Hematopoietic multipotent progenitor cell treated with erythropoietin and hydrocortisone succinate and interleukin-3 and kit ligand, for 15 days (in vitro differentiated cells): Measurements from ENCODE around the gene PAGE2.
A peak's percentile ranks its signal among the peaks of the same experiment; 100 is the strongest.
"Not testable (repeated sequence)": the region's sequence is repeated elsewhere in the genome, so short reads cannot be mapped to it uniquely, and the experiment has no call there.

Source experiments
- DNase-seq: peaks from one replicate; pipeline ENCODE4 v3.0.0-alpha.2; 2015; ENCODE audit warnings: low spot score

Gene PAGE2, protein sequence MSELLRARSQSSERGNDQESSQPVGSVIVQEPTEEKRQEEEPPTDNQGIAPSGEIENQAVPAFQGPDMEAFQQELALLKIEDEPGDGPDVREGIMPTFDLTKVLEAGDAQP

DNA sequence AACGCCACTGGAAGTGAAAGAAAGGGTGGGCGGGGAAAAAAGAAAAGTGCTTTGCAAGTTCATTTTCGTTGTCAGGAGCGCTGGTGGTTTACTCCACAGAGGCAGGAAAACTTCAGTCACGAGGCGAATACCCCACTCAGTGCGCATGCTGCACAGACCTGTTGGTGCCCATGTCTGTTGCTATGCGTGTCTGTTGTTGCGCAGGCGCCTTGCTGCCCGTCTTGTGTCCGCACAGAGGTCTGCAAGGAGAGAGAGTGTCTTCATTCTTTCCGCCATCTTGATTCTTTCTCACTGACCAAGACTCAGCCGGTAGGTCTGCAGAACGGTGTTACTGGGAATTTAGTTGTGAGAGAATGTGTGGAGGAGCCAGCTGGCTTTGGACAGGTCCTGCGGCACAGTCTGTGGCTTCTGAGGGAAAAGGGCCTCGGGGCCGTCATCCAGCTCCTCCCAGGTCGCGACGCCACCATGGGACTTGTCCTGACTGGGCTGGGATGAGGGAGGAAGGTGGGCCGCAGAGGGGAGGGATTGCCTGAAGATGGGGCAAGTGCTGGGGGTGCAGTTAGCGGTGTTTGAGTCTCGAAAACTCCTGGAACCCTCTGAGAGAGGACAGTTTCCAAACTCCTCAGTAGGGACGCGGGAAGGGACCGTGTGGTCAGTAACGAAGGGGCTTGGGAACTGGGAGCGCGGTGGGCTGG lies at the start of gene PAGE2:
Gene PAGE2, plus strand, starts transcription at position 224 of the 695 bp plus-strand sequence. CDS start 1,003 bp downstream, outside the sequence.
- DNase-seq, result no peak

DNA sequence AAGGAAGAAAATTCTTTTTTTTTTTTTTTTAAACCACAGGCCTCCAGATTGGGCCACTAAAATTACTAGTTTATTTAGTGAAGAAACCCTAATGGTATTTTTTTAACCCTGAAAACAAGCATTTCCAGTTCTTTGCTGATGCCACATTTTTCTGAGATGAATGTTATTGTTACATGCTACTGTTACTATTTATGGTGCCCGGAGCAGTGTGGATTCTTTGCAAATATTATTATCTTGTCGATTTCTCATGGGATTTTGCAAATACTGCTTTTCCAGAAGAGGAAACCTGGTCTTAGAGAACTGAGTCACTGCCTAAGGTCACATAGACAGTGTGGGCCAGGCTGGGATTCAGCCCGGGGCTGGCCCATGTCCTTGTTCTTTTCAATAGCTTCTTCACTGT lies 49.3 kb upstream of the PAGE2 start:
- no peak for DNase-seq

DNA sequence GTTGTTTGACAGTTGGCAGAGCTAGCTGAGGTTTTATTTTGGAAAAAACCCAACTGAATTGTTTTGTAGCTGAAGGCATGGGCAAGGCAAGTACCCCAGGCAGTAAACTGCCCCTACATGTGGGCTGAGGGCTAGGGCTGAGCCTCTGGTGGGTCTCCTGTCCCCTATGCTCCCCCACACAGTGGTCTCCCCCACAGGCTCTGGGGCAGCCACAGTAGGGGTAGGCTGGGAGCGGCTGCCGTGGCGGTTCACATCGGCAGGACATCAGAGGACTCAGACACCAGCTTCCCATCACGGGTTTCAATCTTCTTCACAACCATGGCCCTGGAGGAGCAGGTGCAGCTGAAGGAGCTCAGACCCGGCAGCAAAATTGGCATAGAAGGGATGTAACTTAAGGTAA lies 47.3 kb upstream of the PAGE2 start:
- no peak for DNase-seq

DNA sequence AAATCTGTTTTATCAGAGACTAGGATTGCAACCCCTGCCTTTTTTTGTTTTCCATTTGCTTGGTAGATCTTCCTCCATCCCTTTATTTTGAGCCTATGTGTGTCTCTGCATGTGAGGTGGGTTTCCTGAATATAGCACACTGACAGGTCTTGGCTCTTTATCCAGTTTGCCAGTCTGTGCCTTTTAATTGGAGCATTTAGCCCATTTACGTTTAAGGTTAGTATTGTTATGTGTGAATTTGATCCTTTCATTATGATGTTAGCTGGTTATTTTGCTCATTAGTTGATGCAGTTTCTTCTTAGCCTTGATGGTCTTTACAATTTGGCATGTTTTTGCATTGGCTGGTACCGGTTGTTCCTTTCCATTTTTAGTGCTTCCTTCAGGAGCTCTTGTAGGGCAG lies 38.2 kb upstream of the PAGE2 start:
- not testable (repeated sequence) for DNase-seq

DNA sequence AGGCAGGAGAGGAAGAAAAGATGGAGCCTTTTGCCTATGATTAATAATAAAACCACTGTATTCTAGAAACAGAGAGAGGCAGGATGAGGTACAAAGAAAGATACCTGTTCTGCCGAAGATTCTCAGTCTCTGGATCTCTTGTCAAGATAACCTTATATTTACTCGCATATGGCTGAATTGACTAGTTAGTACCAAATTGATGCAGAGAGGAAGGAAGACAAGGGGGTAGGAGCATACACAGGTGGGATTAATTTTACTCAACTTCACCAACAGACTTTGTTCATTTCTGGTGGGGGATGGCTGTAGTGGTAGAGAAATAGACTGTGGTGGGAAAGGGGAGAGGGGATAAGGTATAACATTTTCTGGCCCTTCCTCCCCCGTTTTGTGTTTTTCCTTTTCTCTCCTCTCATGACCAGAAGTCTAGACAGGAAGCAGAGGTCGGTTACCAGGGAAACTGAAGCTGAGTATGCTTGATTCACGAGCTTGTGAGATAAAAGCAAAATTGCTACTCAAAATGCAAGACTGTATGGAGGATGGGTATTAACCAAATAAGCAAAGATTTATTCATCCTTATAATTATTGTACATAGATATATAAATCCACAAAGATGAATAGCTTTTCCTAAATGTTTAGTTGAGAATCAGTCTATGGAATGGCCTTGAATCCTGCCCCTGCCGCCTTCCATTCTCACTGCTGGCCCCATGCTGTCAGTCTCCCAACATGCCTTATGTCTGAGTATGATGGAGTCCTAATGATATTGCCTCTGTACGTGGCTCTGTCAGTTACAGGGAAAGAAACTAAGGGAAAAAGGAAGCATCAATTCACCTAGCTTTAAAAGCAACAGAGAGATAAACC lies 31.8 kb upstream of the PAGE2 start:
- peak; percentile 57 for DNase-seq

DNA sequence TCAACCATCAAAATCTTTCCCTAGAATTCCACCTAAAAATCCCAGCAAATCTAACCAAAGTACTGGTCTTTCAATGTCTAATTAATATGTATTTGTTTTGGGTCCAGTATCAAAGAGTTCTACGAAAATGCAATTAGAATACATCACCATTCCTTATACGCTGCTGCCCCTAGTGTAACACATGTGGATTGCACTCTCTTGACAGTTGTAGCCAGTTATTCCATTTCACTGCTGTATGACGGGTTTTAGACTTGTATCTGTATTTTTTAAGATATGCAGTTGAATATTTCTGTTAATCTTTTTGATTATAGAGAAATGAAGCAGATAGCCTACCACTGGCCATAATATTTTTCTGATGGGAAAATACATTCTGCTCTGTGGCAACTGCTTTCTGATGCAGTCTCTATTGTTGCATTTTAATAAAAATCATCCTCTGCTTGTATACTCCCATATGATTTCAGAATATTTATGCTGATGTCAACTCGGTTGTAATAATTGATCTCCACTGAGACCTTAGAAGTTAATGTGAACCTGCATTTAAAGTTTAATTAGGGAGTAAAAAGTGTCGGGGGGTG lies 31.1 kb upstream of the PAGE2 start:
- peak; percentile 78 for DNase-seq

DNA sequence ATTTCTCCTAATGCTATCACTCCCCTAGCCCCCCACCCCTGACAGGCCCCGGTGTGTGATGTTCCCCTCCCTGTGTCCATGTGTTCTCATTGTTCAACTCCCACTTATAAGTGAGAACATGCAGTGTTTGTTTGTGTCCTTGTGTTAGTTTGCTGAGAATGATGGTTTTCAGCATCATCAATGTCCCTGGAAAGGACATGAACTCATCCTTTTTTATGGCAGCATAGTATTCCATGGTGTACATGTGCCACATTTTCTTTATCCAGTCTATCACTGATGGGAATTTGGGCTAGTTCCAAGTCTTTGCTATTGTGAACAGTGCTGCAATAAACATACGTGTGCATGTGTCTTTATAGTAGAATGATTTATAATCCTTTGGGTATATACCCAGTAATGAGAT lies 21.6 kb upstream of the PAGE2 start:
- not testable (repeated sequence) for DNase-seq

DNA sequence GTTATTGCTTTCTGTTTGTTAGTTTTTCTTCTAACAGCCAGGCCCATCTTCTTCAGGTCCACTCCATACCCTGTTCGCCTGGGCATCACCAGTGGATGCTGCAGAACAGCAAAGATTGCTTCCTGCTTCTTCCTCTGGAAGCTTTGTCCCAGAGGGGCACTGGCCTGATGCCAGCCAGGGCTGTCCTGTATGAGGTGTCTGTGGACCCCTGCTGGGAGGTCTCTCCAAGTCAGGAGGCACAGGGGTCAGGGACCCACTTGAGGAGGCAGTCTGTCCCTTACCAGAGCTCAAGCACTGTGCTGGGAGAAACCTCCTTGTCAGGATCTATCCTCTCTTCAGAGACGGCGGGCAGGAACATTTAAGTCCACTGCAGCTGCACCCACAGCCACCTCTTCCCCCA lies 16.5 kb upstream of the PAGE2 start:
- no peak for DNase-seq

DNA sequence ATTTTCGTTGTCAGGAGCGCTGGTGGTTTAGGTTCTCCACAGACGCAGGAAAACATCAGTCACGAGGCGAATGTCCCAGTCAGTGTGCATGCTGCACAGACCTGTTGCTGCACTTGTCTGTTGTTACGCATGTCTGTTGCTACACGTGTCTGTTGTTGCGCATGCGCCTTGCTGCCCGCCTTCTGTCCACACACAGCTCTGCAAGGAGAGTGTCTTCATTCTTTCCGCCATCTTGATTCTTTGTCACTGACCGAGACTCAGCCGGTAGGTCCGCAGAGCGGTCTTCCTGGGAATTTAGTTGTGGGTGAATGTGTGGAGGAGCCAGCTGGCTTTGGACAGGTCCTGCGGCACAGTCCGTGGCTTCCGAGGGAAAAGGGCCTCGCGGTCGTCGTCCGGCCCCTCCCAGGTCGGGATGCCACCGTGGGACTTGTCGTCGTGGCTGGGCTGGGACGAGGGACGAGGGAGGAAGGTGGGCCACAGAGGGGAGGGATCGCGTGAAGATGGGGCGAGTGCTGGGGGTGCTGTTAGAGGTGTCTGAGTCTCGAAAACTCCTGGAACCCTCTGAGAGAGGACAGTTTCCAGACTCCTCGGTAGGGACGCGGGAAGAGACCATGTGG lies 13.9 kb upstream of the PAGE2 start, which contains the start of gene PAGE2B:
Gene PAGE2B, plus strand, starts transcription at position 180 of the 617 bp plus-strand sequence. CDS start 1,012 bp downstream, outside the sequence.
- no peak for DNase-seq

DNA sequence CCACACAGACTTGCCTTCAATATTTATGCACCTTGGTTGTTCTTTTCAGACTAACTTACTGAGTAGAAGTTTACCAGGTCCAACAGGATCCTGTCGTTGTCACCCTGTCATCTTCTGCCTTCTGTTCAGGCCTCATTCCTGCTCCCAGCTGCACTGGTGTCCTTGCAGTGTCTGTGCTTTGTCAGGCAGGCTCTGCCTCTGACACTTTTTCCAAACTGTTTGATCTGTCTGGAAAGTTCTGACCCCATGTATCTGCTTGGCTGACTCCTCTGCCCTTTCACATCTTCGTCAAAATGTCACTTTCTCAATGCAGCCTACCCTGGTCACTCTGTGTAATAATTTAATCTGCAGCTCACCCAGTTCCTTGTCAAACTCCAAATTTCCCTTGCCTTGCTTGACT lies 9.9 kb downstream of the PAGE2 start:
- no peak for DNase-seq

DNA sequence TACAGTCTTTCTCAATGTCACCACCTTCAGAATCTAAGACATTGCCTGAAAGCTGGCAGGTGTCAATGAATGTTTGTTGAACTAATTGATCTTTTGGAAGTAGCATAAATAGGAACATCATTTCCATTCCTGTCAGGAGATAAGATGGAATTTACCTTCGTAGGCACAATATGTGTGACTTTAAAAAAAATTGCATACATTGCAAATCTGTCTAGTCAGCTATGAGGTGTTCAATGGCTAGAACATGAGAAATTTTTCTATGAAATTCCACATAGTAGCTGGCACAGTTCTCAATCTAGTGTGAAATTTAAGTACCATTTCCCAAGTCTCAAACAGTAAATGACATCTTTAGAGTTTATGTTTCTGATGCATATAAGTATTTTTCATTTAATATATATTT lies 10.3 kb downstream of the PAGE2 start:
- DNase-seq, result no peak

DNA sequence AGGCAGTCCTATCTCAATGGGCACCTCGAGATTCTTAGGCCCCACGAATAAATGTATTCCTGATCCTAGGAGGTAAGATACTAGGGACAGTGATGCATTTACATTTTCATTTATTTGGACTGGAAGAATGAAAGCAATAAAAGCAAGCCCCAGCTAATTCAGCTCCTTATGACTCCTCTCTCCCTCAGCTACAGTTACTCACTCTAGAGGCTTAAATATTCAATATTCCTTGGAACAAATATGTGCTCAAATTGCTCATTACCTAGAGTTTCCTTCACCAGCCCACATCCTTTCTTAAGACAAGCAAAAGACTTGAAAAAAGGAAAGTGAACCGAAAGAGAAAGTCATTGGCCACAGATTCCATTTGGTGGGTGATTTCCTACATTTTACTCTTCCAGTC lies 13.9 kb downstream of the PAGE2 start:
- DNase-seq, result no peak

DNA sequence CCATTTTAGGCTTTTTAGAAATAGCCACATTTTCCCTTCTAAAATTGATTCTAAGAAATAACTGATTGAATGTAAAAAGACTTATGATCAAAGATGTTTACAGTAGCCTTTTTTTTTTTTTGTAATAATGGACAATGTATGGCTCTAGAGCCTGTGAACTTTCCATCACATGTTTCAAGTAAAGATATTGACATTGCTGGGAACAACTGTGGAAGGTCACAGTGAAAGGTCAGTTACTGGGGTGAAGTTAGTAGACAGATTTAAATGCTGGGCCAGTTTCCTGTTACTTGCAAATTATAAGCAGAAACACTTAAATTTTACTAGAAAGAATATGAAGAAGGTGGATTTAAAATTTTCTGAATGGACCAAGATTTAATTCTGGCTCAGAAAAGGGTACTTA lies 18.4 kb downstream of the PAGE2 start:
- no peak for DNase-seq

DNA sequence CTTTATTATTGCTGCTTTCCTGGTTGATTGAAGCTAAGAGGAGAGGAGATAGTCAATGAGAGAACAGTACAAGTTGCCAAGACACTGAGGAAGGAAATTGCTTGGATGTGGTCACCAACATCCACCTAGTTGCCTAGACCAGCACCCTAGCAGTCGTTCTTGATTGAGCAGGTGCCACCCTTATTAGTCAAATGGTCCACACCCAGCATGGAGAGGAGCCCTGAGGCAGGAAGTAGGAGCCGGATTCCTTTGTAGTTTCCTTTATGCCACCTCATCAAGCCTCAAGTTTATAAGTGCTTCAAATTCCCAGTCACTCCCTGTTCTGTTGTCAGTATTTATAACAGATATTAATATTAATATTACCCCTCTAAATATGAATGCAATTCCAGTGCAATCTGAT lies 19.1 kb downstream of the PAGE2 start:
- no peak for DNase-seq

DNA sequence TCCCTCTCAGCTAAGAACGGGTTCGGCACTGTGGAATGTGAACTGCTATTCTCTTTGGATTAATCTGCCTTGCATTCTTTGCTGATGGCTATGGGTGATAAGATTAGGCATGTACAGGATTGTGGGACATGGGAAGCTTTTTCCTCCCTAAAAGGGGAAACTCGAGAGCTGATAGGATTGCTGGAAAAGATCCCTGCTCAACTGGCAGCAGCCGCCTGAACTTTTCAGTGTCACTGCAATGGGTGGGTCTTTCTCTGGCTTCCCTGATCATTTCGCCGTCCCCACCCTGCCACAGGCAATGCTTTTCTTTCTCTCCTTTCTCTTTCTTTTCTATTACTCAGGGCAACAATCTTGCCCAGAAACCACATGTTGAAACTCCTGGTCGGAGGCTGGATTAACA lies 20.5 kb downstream of the PAGE2 start:
- DNase-seq, result no peak

DNA sequence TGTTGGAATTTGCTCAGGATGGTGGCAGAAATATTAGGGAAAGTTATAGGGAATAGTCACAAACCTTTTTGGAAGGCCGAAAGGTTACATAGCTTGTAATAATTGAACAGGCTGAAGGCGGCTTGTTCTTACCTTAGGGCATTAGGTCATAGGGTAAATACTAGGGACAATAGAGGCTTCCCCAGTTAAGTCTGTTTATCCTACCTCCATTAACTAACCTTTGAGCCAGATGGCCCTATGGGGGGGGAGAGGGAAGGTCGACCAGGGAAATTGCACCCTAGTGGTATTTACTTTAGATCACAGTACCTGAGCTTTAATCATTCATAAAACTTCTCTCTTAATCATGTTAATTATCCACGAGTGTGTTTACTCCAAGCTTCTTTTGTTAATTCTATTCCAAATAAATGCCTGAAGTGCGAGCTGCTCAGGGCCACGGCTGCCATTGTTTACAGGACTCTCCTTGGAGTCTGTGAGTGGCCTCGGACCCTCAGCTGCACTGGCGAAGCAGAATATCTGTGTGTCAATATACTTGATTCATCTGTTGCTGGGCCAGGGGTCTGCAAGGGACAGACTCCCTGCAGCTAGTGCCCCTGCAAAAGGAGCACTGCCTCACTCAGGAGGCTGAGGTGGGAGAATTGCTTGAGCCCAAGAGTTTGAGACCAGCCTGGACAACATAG lies 22.9 kb downstream of the PAGE2 start:
- no peak for DNase-seq

DNA sequence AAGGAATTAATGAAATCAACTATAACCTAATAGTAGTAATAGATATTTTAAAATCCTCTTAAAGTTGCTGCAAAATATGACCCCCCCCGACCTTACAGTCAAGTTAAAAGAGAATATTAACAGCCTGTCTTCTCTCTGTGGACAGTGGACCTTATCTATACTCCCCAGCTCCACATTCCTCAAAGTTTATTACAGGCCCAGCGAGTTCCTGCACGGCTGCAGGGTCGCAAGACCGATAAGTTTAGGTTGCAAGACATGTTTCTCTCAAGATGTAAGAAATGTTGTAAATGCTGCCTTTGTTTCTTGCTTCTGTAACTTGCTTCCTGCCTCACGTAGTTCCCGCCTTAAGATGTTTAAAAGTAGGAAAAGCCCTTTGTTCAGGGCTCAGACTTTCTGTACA lies 27.8 kb downstream of the PAGE2 start:
- DNase-seq, result peak; percentile 71

DNA sequence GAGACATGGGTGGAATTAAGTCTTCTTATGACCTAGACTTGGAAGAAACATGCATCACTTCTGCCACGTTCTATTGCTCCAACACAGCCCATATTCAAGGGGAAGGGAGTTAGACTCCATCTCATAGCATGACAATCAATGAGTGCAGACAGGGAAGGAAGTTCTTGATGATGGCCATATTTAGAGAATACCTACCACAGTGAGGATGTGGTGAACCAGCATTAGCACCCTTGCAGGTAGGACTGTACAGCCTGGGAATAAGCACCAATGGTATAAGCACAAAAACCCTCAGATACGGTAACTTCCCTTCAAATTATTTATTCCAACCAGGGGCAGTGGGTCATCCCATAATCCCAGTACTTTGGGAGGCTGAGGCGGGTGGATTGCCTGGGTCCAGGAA lies 29.8 kb downstream of the PAGE2 start:
- no peak for DNase-seq

DNA sequence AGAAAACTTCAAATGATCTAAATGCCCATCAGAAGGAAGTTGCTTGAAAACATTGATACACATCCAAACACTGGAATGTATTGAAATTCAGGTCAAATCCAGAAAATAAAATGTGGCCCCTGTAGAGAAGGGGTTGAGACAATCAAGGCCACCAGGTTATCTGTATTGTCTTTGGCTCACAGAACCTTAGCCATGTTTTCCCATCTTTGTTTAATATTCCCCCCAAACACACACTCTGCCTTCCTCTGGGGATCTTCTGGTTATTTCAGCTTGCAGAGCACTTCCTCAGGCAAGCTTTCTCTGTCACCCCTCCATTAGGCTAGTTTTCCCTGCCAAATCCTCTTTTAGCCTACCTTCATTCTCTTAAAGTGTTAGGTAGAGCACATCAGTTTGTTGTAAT lies 30.5 kb downstream of the PAGE2 start:
- DNase-seq, result peak; percentile 2

DNA sequence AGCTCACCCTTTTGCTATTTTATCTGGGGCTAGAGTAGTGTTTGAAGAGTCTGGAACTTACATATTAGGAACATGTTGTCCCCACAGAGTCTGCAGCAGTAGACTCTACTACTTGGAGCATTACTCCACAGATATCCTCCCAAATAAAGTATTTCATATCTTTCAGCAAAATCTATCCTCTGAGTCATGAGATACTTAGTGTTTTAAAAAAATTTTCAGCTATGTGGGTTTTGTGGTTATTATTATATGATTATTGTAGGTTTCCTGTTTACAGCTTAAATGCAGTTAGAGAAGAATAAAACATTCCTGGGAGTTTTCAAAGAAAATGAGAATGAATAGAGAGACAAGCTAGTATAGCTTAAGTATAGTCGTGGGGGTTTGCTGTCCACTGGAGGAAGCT lies 30.9 kb downstream of the PAGE2 start:
- no peak for DNase-seq

DNA sequence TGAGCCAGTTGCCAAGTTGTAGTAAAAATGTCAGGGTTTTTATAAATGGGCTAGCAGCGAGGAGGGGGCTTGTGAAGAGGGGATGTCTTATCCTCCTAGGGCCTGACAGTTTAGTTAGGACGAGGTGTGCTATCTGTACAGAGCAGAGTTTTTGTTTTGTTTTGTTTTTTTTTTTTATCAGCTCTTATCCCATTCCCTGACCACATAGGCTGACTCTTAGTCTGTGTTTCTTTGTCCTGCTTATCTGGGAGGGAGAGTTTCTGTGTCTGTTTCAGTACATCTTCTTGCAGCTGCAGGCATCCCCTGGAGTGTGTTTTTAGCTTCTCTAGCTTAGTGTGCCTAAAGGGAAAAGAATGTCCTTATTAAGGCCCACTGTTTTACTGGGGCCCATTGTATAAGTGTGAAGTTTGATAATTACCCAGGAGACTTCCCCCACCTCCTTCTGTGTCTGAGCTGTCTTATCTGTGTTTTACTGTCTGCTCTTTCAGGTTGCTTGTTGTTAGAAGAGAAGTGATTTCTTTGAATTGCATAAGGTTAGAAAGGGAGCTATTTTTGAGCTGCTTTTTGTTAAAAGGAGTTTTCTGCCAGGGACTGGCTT lies 32.0 kb downstream of the PAGE2 start:
- DNase-seq, result peak; percentile 5
